HEK293T (cell line): Measurements from ENCODE around the gene ANKRD30A.
"Not testable (repeated sequence)": the region's sequence is repeated elsewhere in the genome, so short reads cannot be mapped to it uniquely, and the experiment has no call there.

ENCODE experiments used
- ARNT ChIP-seq: fragments of 450-650 bp; IDR thresholded peaks from 2 replicates; pipeline ENCODE4 v1.6.1; 2017; ENCODE audit warnings: mild to moderate bottlenecking
- L3MBTL2 ChIP-seq: fragments of 450-650 bp; conservative IDR thresholded peaks from 2 replicates; pipeline ENCODE4 v1.6.1; 2016; ENCODE audit warnings: mild to moderate bottlenecking
- NFRKB ChIP-seq: fragments of 450-650 bp; IDR thresholded peaks from 2 replicates; pipeline ENCODE4 v1.6.1; 2016; ENCODE audit warnings: mild to moderate bottlenecking, moderate library complexity
- SUZ12 ChIP-seq: fragments of 450-650 bp; IDR thresholded peaks from 2 replicates; pipeline ENCODE4 v1.6.1; 2016; ENCODE audit warnings: mild to moderate bottlenecking

GRCh38 chr10:37255837-37256236 is 130.4 kb downstream of the ANKRD30A start:
- TF ChIP-seq ARNT, SUZ12, NFRKB, L3MBTL2: not testable (repeated sequence)
